ENCODE measurements around the gene CRTC3.

CRTC3 gene

DNA sequence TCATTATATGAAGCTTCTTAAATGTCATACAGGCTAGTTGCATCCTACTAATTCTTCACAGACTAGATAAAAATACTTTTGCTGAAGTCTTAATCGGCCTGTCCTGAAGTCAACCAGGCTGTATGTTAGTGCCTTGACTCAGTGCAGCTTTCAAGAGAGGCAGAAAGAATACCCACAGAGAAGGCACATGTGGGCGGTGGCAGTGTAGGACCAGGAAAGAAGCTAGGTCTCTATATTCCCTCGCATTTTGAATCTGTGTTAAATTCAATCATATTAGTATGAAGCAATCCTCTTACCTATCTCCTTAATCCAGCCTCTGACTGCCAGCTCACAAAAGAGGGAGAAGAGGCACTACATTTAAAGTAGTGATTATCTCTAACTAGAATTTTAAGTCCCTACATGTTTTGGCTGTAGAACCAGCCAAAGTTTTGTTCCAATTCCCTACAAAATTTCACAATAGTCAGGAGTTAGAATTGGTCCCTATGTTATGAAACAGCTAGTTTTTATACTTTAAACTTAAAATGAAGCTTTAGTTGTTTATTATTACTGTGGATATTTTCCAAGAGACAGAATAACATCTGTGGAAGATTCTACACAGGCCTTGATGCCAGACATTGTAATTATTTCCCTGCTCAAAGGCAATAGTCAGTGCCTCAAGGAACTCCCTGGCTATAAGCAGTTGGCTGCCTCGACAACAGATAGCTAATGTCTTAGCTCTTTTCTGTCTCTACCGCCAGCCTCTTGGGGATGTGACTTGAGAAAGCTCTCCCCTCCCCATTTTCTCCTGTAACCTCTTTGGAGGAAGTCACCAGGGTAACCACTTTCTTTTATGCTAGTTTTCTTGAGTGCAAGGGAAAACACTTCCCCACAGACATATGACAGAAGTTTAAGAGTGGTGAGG, 31.9 kb downstream of the CRTC3 start:
- in situ Hi-C loops (cut with MboI; ENCODE audit: low sequenced_read_pairs) = no loop called here

DNA sequence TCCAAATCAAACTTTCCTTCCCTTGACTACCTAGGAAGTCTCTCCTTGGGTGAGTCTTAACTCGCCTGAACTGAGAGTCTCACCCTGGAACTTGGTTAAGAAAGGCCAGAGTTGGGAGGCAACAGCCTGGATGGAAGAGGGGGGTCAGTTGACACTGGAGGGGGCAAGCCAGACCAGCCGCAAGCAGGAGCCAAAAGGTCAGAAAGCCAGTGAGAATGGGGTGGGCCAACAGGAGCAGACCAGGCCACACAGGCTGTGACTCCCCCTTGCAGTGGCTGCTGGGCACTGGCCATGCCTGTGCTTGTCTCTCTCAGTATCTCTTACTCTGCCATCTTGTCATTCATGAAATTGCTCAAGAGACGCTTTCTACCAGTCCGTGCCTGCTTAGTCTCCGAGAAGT, 32.9 kb downstream of the CRTC3 start:
- in situ Hi-C loops (cut with MboI; ENCODE audit: low sequenced_read_pairs) = no loop called here

DNA sequence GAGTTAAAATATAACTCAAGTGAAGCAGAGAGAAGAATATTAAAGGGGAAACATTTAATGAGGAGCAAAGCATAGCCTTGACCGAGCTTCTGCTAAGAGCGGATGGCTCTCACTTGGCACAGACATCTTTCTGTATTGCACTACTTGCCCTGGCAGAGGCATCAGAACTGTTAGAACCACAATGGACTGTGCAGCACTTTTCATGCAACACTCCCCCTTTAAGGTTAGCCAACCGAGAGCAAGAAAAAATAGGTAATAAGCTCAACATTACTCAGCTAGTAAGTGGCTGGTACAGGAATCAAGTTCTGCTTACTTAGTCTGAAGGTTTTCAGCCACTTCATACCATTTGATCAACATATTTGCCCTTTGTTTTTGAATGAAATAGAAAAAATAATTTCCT, 33.7 kb downstream of the CRTC3 start:
- in situ Hi-C loops (cut with MboI; ENCODE audit: low sequenced_read_pairs) = no loop called here

DNA sequence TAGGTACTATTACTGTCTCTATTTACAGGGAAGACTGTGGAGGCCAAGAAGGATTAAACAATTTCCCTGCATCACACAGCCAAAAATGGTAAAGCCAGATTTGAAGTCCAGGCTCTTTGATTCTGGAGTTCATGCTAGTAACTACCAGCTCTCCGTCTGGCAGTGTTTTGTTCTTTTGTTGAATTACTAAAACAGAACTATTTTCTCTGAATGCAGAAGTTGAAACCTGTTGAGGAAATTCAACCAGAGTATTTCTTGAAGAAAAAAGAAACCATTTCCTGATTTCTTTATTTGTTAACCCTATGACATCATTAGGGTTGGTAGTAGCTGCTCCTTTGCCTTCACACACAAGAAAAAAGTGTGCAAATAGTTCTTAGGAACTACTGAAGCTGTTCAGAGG, 34.3 kb downstream of the CRTC3 start:
- in situ Hi-C loops (cut with MboI; ENCODE audit: low sequenced_read_pairs) = no loop called here

DNA sequence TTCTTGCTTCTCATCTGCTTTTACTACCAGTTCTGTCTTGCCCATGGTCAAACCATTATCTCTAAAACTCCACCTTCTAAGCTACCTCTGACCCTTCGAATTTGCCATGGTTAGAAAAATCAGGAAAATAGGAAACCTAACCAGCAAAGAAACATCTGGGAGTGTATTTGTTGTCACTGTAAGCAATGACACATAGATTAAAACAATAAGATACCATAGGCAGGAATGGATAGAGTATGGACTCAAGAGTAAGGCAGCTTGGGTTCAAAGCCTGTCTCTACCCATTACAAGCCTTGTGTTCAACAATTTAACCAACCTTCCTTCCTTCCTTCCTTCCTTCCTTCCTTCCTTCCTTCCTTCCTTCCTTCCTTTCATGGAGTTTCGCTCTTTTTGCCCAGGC, 34.9 kb downstream of the CRTC3 start:
- in situ Hi-C loops (cut with MboI; ENCODE audit: low sequenced_read_pairs) = no loop called here

DNA sequence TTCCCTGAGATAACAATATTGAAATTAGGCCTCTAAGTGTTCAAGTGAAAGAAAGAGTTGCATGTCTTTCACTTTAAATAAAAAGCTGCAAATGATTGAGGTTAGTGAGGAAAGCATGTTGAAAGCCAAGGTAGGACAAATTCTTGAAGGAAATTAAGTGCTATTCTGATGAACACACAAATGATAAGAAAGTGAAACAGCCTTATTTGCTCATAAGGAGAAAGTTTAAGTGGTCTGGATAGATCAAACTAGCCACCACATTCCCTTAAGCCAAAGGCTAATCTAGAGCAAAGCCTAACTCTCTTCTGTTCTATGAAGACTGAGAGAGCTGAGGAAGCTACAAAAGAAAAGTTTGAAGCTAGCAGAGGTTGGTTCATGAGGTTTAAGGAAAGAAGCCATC, 36.1 kb downstream of the CRTC3 start:
- in situ Hi-C loops (cut with MboI; ENCODE audit: low sequenced_read_pairs) = no loop called here

DNA sequence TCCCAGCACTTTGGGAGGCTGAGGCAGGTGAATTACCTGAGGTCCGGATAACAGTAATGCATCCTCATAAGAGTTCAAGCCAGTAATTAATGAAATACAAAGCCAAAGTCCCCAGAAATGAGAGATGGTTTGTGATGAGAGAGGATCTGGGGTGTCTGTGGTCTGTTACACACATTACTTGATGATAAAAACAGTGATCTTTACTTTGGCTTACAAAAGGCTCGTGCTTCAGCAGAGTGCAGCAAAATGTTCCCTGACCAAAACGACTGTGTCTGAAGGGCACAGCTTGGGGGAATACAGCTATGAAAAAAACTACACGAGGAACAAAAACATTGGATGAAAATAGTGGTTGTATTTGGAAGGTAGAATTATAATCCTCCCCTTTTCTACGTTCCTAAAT, 40.9 kb downstream of the CRTC3 start:
- in situ Hi-C loops (cut with MboI; ENCODE audit: low sequenced_read_pairs) = no loop called here

DNA sequence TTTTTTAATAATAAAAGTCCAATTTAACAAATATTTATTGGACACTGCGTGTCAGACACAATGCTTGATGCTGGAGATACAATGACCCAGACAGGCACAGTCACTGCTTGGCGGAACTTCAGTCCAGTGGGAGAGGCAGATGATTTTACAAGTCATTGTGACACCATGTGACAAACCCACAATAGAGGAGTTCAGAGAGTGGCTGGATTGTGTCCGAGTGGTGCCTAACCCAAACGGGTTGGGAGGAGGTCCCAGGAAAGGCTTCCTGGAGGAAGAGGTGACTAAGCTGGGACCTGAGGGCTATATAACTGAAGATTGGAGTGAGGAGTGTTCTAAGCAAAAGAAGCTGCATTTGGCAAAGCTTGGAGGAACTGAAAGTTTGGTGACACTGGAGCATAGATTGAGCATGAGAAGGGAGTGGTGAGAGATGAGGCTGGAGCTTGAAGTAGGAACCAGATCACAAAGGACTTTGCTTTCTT, 41.4 kb downstream of the CRTC3 start:
- in situ Hi-C loops (cut with MboI; ENCODE audit: low sequenced_read_pairs) = no loop called here

DNA sequence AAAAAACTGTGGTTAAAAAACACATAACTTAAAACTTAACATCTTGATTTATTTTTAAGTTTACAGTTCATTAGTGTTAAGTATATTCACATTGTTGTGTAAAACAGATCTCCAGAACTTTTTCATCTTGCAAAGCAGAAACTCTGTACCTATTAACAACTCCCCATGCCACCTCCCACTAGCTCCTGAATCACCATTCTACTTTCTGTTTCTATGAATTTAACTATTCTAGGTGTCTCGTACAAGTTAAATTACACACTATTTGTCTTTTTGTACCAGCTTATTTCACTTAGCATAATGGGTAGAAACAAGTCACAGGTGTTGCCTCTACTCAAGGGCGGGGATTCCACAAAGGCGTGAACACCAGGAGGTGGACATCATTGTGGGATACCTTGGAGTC, 43.2 kb downstream of the CRTC3 start:
- in situ Hi-C loops (cut with MboI; ENCODE audit: low sequenced_read_pairs) = no loop called here

DNA sequence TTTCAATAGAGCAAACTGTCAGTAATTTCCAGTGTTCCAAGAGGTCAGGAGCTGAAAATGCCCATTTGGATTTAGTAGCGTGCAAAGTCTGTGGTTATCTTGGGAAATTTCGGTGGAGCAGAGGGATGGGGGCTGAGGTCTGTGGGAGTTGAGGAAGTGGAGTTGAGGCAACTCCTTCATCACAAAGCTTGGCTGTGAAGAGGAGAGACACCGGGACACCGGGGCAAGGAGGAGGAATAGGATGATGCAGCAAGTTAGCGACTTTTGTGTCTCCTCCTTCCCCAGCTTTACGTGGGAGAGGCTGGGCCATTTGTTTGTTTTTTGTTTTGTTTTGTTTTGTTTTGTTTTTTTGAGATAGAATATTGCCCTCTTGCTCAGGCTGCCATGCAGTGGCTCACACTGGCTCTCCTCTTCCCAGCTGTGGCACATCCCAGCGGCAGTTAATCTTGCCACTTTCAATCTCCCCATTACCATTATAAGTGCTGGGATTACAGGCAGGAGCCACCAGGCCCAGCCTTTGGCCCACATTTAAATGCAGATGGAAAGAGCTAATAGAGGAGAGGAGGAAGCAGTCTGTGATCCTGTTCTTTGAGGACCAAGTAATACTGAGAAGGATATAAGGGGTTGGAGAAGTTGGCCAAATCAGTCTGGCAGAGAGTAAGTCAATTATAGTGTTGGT, 47.1 kb downstream of the CRTC3 start:
- in situ Hi-C loops (cut with MboI; ENCODE audit: low sequenced_read_pairs) = no loop called here

DNA sequence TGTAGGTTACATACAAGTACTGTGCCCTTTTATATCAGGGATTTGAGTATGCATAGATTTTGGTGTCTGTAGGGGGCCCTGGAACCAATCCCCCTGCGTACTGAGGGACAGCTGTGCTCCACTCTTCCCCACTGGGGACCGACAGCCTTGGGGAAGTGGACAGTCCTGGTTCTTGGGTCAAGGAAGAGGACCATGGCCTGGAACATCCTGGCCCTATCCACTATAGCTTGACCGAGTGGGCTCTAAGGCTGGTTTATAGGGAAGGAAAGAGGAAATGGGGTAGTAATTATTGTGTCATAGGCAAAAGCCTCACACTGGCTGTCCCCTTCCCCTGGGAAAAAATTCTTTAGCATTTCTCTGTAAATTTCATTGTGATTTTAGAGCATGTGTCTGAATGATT, 49.5 kb downstream of the CRTC3 start:
- in situ Hi-C loops (cut with MboI; ENCODE audit: low sequenced_read_pairs) = no loop called here

DNA sequence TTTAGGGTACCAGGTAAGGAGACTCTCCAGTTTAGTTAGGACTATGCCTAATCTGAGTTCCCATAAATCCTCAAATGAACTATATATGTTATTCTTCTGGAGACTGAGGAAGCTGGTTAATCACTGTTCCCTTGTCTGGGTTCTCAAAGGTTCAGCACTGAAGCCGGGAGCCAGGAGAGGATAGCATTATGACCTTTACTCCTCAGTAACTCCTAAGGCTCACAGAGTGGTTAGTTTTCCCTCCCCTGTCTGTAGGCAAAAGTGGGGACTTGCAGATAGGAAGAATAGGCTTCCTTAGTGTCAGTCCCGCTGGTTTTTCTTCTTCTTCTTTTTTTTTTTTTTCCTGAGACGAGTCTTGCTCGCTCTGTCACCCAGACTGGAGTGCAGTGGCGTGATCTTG, 50.4 kb downstream of the CRTC3 start:
- in situ Hi-C loops (cut with MboI; ENCODE audit: low sequenced_read_pairs) = no loop called here

DNA sequence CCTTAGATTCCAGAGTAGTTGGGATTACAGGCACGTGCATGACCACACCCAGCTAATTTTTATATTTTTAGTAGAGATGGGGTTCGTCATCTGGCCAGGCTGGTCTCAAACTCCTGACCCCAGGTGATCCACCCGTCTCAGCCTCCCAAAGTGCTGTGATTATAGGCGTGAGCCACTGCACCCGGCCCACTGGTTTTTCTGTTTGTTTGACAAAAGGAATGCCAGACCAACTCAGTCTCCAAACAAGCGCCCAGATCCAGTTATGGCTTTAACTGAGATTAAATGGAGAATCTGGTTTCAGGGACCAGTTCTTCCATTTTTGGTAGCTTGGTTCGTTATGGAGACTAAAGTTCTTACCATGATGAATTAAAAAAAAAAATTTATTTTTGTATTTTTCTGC, 50.8 kb downstream of the CRTC3 start:
- in situ Hi-C loops (cut with MboI; ENCODE audit: low sequenced_read_pairs) = no loop called here

DNA sequence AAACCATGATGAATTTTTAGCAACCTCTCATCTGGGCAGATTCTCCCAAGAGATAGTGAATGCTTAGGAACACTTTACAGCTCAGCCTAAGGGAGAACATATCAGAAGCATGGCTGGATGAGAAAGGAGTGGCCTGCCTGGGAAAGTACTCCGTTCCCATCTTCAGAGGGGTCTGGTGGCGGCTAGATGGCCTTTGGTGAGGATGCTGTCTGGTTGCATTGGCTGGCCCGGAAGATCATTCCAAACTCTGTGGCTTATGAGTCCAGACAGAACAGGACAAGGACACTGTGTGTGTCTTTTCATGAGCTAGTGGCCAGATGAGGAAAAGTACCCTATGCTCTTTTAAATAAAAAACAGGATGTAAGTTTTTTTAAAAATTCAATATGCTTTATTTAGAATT, 51.2 kb downstream of the CRTC3 start:
- in situ Hi-C loops (cut with MboI; ENCODE audit: low sequenced_read_pairs) = no loop called here

DNA sequence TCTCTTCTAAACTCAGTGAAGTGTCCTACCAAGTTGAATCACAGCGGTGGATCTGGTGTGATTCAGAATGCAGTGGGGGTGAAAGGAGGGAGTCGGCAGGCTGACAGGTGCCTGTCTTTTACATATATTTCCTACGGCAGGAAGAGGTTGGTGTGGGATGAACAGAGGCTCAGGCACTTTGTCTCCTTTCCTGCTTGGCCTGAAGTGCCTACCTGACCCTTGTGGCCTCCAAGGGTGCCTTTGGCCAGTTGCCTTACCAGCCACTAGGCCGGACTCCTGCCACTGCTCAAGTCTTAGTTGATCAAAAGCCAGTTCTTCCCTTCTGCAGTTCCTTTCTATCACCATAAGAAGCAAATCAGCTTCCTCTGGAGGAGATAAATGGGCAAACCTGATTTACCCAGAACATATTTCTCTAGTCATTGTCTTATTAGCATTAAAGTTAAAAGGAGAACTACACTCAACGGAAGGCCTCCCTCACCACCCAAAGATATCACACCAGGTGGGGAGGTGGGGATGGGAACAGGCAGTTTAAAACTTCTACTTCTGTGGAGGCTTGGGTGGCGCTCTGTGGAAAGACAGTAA, 52.1 kb downstream of the CRTC3 start:
- in situ Hi-C loops (cut with MboI; ENCODE audit: low sequenced_read_pairs) = no loop called here

DNA sequence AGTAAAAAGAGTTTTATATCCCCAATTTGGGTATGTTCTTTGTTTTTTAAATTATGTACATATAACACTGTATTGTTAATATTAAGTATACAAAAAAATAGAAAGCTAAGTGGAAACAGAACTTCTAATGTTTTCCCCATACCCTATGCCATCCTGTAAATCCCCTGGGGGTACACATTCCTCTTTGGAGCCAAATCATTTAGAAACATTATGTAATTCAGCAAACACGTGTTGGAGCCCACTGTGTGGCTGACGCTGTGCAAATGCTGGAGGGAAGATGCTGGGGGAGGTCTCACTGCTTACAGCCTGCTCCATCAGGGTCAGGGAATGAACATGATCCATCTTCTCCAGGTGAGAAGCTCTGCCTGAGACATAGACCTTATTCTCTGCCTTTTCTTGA, 52.8 kb downstream of the CRTC3 start:
- in situ Hi-C loops (cut with MboI; ENCODE audit: low sequenced_read_pairs) = no loop called here

DNA sequence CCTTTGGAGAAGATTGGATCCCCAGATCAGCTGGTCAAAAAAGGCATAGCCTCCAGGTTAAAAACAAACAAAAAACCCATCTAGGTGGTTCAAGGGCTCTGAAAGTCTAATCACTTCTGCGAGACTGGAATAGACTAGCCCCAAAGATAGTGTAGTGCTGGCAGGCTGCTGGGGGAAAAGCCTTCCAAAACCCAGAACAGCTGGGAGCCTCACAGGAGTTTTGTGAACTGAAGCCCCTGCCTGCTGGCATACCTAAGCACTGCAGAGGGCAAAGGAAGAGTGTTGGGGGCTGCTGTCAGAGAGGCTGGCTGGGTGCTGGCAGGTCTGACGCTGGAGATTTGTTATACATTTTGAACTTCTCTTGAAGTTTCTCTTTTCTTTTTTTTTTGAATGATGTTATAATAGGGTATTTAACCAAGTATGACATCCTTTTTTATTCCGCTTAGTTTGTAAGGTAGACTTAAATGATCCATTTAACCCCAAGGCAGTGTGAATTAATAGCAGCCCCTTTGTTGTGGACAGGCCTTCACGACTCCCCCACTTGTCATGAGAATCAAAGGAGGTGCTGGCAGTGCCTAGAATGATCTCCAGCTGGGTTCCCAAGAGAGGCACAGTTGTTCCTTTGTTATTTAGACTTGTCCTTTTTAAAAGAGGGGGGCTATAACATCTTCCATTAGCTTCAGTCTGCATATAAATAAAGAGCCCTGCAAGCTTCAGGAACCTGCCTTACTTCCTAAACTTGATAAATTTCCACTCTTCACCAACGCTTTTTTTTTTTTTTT, 53.9 kb downstream of the CRTC3 start:
- in situ Hi-C loops (cut with MboI; ENCODE audit: low sequenced_read_pairs) = no loop called here

DNA sequence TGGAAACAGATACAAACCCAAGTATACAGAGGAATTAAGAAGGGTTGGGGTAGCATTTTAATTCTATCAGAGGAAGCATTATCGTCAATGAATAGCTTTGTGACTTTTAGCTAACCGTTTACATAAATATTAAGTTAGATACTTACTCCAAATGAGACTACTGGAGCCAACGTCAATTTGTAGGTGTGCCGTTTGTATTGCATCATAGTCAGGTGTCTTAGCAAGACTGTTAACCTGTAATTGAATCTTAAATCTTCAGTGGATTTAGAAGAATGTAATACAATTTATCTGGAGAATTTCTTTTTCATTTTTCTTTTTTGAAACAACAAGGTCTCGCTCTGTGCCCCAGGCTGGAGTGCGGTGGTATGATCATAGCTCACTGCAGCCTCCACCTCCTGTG, 55.1 kb downstream of the CRTC3 start:
- in situ Hi-C loops (cut with MboI; ENCODE audit: low sequenced_read_pairs) = no loop called here

DNA sequence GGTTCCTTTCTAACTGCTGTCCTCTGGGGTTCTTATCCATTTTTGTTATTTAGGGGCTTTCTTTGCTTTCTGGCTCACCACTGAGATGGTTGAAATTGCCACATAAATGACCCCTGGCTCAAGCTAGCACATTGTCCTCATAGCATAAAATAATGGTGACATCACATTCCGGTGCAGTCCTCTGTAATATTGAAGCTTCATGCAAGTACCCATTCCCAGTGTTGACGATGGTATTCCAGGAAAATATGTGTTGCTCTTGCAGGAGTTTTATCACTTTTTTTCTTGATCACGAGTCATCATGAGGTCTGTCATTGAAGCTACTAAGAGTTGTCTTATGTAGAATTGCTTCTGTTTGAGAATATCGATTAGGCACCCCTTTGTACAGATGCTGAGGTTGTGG, 56.1 kb downstream of the CRTC3 start:
- in situ Hi-C loops (cut with MboI; ENCODE audit: low sequenced_read_pairs) = no loop called here

DNA sequence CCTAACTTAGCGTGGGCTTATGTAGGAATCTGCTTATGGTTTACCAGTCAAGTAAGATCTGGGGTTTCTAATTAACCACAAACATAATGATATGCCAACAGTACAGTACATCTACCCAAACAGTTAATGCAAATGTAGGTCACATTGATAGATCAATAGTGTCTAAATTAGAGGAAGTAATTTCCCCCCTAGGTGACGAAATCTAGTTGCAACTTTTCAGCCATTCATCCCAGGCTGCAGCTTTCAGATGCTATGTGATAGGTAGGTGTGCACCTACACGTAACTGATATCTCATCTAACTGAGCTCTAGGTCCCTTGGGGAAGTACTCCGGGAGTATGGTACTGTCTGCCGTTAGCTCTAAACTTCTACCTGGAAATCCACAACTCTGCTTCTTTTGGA, 57.2 kb downstream of the CRTC3 start:
- in situ Hi-C loops (cut with MboI; ENCODE audit: low sequenced_read_pairs) = no loop called here

DNA sequence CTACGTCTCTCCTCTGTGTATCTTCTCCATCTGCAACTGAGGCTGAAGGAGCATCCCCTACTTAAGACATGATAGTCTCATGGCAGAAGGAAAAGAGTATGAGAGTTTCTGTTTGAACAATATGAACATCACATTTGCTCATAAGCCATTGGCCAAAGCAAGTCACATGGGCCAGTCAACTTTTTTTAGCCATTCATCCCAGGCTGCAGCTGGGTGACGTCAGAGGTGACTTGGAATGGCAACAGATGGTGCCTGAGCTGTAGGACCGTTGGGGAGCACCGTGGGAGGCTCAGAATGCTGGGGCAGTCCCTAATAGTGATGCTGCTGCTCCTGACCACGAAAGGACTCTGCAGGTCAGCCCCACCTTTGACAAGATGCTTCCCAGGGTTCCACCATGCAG, 58.7 kb downstream of the CRTC3 start:
- in situ Hi-C loops (cut with MboI; ENCODE audit: low sequenced_read_pairs) = no loop called here

Measured in HL-60/S4 (cell line).